ENCODE results near the gene ANKRD45.
A peak's percentile ranks its signal among the peaks of the same experiment; 100 is the strongest.
"Not testable (repeated sequence)": the region's sequence is repeated elsewhere in the genome, so short reads cannot be mapped to it uniquely, and the experiment has no call there.

Gene ANKRD45

DNA sequence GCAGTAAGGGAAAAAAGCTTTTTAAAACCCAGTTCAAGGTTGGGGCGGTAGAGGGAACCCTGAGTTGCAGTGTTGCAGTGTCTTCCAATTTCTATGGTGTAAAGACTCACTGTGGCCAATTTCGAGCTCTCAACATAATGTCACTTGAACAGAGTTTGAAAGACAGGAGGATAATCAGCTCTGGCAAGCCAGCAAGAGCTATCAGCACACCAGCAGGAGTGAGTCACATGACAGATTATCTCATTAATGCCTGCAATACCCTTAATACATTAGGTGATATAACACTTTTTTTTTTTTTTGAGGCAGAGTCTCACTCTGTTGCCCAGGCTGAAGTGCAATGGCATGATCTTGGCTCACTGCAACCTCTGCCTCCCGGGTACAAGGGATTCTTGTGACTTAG, 89.6 kb downstream of the ANKRD45 start:
- no peaks in the 10 kb centered on the region for H3K36me3 ChIP-seq (ENCODE audit: control insufficient read depth in 5 of 5, insufficient read depth in 5 of 5, low read length in 5 of 5)
- H3K9ac ChIP-seq (ENCODE audit: low read length in 5 of 5): no peak overlapping the region
- H3K4me1 ChIP-seq (ENCODE audit: control insufficient read depth in 5 of 5, insufficient read depth in 5 of 5, low read length in 5 of 5): no peaks in the 10 kb centered on the region
- no peaks in the 10 kb centered on the region for H3K9me3 ChIP-seq (ENCODE audit: control insufficient read depth in 5 of 5, low read length in 5 of 5)
- H3K27ac ChIP-seq (ENCODE audit: low read depth, low read length): no peak overlapping the region
- no peaks in the 10 kb centered on the region for H3K27me3 ChIP-seq (ENCODE audit: control insufficient read depth in 5 of 5, insufficient read depth in 4 of 5, low read length in 5 of 5)
- no peak overlapping the region for H3K4me3 ChIP-seq (ENCODE audit: low read depth in 1 of 5, low read length in 5 of 5)

DNA sequence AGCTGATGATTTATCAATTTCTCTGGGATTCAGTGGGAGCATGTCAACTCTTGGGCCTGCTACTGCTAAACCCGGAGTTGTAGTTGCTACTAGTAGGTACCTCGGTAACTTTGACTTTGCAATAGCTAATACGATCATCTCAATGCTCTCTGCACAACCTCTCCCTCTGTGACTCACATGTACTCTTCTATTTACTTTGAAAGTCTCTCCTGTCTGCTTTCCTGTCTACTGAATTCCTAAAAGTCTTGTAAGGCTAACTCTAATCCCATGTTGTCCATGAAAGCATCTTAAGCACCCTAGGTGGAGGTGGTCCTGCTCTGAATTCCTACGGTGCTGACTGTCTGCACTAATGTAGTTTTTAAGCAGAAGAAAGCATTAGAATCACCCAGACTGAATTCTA, 96.1 kb downstream of the ANKRD45 start:
- Histone ChIP-seq H3K36me3 (ENCODE audit: control insufficient read depth in 5 of 5, insufficient read depth in 5 of 5, low read length in 5 of 5) (no peaks in the 10 kb centered on the region), H3K4me1 (ENCODE audit: control insufficient read depth in 5 of 5, insufficient read depth in 5 of 5, low read length in 5 of 5) (peaks cover 0 to 7% (median 0%) of the 10 kb centered on the region in 5 donors), H3K27ac (ENCODE audit: low read depth, low read length) (no peak overlapping the region), H3K4me3 (ENCODE audit: low read depth in 1 of 5, low read length in 5 of 5) (no peak overlapping the region), H3K27me3 (ENCODE audit: control insufficient read depth in 5 of 5, insufficient read depth in 4 of 5, low read length in 5 of 5) (no peaks in the 10 kb centered on the region), H3K9ac (ENCODE audit: low read length in 5 of 5) (no peak overlapping the region), H3K9me3 (ENCODE audit: control insufficient read depth in 5 of 5, low read length in 5 of 5) (no peaks in the 10 kb centered on the region)

DNA sequence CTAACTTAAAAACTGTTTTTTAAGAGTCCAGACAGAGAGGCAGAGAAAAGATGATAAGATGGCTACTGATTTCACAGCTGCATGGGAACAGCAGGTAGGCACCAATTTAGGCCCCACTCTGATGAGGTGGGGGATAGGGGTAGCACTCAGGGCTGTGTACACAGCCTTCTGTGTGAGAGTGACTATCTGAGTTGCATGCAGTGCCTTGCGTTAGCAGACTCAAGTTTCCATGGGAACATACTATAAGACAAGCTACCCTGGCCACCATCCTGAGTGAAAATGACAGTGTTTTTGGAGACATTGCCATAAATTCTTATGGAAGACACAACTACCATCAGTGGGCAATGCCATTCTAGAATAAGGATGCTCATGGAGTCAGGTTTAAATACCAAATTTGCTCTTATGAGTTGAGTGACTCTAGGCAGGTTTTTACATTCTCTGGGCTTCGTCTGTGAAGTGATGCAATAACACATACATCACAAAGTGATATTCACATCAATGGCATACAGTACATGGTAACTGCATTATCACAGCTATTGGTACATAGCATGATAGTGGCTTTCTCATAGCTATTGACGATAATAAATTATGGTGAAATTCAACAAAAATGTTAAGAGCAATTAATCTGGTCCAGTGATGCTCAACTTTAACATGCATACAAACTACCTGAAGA, 97.3 kb downstream of the ANKRD45 start:
- Histone ChIP-seq H3K9me3 (ENCODE audit: control insufficient read depth in 5 of 5, low read length in 5 of 5) (no peaks in the 10 kb centered on the region), H3K4me1 (ENCODE audit: control insufficient read depth in 5 of 5, insufficient read depth in 5 of 5, low read length in 5 of 5) (peaks cover 0 to 7% (median 0%) of the 10 kb centered on the region in 5 donors), H3K36me3 (ENCODE audit: control insufficient read depth in 5 of 5, insufficient read depth in 5 of 5, low read length in 5 of 5) (no peaks in the 10 kb centered on the region), H3K9ac (ENCODE audit: low read length in 5 of 5) (no peak overlapping the region), H3K4me3 (ENCODE audit: low read depth in 1 of 5, low read length in 5 of 5) (no peak overlapping the region), H3K27me3 (ENCODE audit: control insufficient read depth in 5 of 5, insufficient read depth in 4 of 5, low read length in 5 of 5) (no peaks in the 10 kb centered on the region), H3K27ac (ENCODE audit: low read depth, low read length) (no peak overlapping the region)

DNA sequence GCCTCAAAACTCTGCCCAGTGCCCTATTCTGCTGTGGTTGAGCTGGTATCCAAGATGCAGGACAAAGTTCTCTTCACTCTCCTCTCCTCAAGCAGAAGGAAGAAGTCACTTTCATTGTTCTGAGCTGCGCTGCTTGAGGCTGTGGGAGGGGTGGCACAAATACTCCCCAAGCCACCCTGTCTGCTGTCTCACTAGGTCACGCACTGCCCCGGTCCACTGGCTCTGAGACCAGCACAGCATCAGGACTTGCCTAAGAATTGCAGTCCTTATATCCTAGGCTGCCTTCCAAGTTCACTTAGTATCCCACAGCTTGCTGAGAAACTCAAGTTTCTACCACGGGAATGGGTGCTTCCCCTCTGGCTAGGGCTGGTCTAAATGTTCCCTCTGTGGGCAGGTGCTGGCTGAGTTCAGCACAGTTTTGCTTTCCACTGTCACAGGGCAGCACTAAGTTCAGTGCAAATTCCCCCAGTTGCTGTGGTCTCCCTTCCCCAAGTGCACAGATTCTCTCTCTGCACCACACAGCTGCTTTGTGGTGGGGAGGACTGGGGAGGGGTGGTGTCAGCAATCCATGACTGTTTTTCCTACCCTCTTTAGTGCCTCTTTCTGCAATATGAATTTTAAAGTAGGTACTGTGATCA, 99.2 kb downstream of the ANKRD45 start:
- Histone ChIP-seq H3K9me3 (ENCODE audit: control insufficient read depth in 5 of 5, low read length in 5 of 5) (peaks cover 0 to 4% (median 0%) of the 10 kb centered on the region in 5 donors), H3K9ac (ENCODE audit: low read length in 5 of 5) (no peak overlapping the region)

DNA sequence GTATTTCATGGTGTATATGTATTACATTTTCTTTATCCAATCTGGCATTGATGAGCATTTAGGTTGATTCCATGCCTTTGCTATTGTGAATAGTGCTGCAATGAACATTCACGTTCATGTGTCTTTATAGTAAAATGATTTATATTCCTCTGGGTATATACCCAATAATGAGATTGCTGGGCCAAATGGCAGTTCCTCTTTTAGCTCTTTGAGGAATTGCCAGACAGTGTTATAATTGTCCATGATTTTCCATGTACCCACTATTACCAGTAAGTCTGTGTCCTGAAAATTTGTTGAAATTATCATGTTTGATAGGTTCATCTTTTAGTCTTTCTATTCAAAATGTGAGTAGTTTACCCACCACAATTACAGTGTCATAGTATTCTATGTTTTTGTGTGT, 101.2 kb downstream of the ANKRD45 start:
- Histone ChIP-seq H3K4me1 (ENCODE audit: control insufficient read depth in 5 of 5, insufficient read depth in 5 of 5, low read length in 5 of 5) (peaks cover 0 to 7% (median 0%) of the 10 kb centered on the region in 5 donors), H3K27me3 (ENCODE audit: control insufficient read depth in 5 of 5, insufficient read depth in 4 of 5, low read length in 5 of 5) (no peaks in the 10 kb centered on the region), H3K9ac (ENCODE audit: low read length in 5 of 5) (no peak overlapping the region), H3K9me3 (ENCODE audit: control insufficient read depth in 5 of 5, low read length in 5 of 5) (peaks cover 0 to 4% (median 0%) of the 10 kb centered on the region in 5 donors), H3K36me3 (ENCODE audit: control insufficient read depth in 5 of 5, insufficient read depth in 5 of 5, low read length in 5 of 5) (no peaks in the 10 kb centered on the region), H3K4me3 (ENCODE audit: low read depth in 1 of 5, low read length in 5 of 5) (no peak overlapping the region), H3K27ac (ENCODE audit: low read depth, low read length) (no peak overlapping the region)

More for the DNA sequence above, 99.2 kb downstream of the ANKRD45 start:
- Histone ChIP-seq H3K27me3 (ENCODE audit: control insufficient read depth in 5 of 5, insufficient read depth in 4 of 5, low read length in 5 of 5) (no peaks in the 10 kb centered on the region), H3K27ac (ENCODE audit: low read depth, low read length) (no peak overlapping the region), H3K36me3 (ENCODE audit: control insufficient read depth in 5 of 5, insufficient read depth in 5 of 5, low read length in 5 of 5) (no peaks in the 10 kb centered on the region), H3K4me1 (ENCODE audit: control insufficient read depth in 5 of 5, insufficient read depth in 5 of 5, low read length in 5 of 5) (peaks cover 0 to 7% (median 0%) of the 10 kb centered on the region in 5 donors), H3K4me3 (ENCODE audit: low read depth in 1 of 5, low read length in 5 of 5) (no peak overlapping the region)

DNA sequence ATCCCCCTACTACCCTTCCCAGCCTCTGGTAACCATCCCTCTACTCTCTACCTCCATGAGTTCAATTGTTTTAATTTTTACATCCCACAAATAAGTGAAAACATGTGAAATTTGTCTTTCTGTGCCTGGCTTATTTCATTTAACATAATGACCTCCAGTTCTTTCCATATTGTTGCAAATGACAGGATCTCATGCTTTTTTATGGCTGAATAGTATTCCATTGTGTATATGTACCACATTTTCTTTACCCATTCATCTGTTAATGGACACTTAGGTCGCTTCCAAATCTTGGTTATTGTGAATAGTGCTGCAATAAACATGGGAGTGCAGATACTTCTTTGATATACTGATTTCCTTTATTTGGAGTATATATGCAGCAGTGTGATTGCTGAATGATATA, 105.8 kb downstream of the ANKRD45 start:
- H3K36me3 ChIP-seq (ENCODE audit: control insufficient read depth in 5 of 5, insufficient read depth in 5 of 5, low read length in 5 of 5); H3K27me3 ChIP-seq (ENCODE audit: control insufficient read depth in 5 of 5, insufficient read depth in 4 of 5, low read length in 5 of 5); H3K27ac ChIP-seq (ENCODE audit: low read depth, low read length); H3K9me3 ChIP-seq (ENCODE audit: control insufficient read depth in 5 of 5, low read length in 5 of 5); H3K4me3 ChIP-seq (ENCODE audit: low read depth in 1 of 5, low read length in 5 of 5); H3K9ac ChIP-seq (ENCODE audit: low read length in 5 of 5): not testable (repeated sequence)
- H3K4me1 ChIP-seq (ENCODE audit: control insufficient read depth in 5 of 5, insufficient read depth in 5 of 5, low read length in 5 of 5): peaks cover 0 to 17% (median 3%) of the 10 kb centered on the region in 5 donors

DNA sequence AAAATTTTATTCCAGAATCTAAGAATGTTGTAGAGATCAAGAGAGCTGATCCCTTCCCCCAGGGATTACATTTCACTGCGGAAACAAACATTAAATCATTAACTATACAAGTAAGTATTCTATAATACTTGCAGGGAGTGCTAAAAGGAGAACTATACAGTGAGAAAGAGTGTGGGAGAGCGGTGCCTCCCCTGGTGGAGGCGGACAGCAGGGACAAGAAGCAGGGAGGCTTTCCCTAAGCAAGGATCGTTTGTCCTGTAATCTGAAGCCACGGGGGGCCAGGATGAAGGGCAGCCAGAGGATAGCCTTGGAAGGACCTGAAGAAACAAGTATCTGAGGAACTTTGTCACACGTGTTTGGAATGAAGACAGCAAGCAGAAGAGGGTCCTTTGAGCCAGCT, 106.8 kb downstream of the ANKRD45 start:
- Histone ChIP-seq H3K27ac (ENCODE audit: low read depth, low read length) (no peak overlapping the region), H3K9me3 (ENCODE audit: control insufficient read depth in 5 of 5, low read length in 5 of 5) (peaks cover 0 to 4% (median 0%) of the 10 kb centered on the region in 5 donors), H3K27me3 (ENCODE audit: control insufficient read depth in 5 of 5, insufficient read depth in 4 of 5, low read length in 5 of 5) (no peaks in the 10 kb centered on the region), H3K4me1 (ENCODE audit: control insufficient read depth in 5 of 5, insufficient read depth in 5 of 5, low read length in 5 of 5) (peaks cover 0 to 17% (median 3%) of the 10 kb centered on the region in 5 donors), H3K36me3 (ENCODE audit: control insufficient read depth in 5 of 5, insufficient read depth in 5 of 5, low read length in 5 of 5) (no peaks in the 10 kb centered on the region), H3K4me3 (ENCODE audit: low read depth in 1 of 5, low read length in 5 of 5) (no peak overlapping the region), H3K9ac (ENCODE audit: low read length in 5 of 5) (no peak overlapping the region)

DNA sequence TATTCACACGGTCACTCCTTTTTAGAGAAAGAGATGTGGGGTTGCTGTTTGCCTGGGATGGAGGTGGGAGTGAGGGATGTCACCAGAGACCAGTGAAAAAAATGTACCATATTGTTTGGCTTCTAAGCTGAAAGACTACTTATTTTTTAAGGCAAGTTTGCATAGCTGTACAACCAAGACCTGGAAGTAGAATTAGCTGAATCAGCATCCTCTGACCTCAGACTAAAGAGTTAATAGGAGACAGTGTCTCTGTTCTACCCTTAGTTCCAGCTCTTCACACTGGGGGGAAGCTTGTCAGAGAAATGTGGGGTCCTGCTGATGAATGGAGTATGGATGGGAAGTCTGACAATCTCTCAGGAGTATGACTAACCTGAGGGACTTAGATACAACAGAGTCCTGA, 108.4 kb downstream of the ANKRD45 start:
- Histone ChIP-seq H3K4me3 (ENCODE audit: low read depth in 1 of 5, low read length in 5 of 5) (no peak overlapping the region), H3K9me3 (ENCODE audit: control insufficient read depth in 5 of 5, low read length in 5 of 5) (peaks cover 0 to 3% (median 0%) of the 10 kb centered on the region in 5 donors), H3K4me1 (ENCODE audit: control insufficient read depth in 5 of 5, insufficient read depth in 5 of 5, low read length in 5 of 5) (peaks cover 0 to 17% (median 3%) of the 10 kb centered on the region in 5 donors), H3K36me3 (ENCODE audit: control insufficient read depth in 5 of 5, insufficient read depth in 5 of 5, low read length in 5 of 5) (no peaks in the 10 kb centered on the region), H3K27ac (ENCODE audit: low read depth, low read length) (peak overlapping the region; percentile 46), H3K9ac (ENCODE audit: low read length in 5 of 5) (no peak overlapping the region), H3K27me3 (ENCODE audit: control insufficient read depth in 5 of 5, insufficient read depth in 4 of 5, low read length in 5 of 5) (no peaks in the 10 kb centered on the region)

DNA sequence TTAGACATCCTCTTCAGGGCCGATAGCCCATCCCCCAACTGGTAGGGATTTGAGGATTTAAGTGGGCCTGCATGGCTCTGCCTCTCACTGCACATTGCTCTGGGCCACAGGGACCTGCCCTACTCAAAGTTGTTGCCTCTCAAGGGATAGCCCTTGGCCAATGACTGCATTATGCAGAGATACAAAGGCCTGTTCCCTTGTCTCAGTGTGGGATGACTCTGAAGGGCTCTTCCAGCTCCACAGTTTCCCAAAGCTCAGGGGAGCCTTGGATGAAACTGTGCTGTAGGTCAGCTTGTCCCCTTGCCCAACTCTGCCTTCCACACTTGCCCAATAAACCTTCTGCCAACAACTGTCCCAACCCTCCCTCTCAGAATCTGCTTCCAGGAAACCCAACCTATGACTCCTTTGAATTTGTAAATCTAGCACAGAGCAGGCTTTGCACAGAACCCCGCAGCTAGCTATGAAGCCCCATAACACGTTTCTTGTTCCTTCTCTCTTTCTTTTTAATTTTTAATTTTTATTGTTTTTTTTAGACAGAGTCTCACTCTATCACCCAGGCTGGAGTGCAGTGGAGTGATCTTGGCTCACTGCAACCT, 109.3 kb downstream of the ANKRD45 start:
- Histone ChIP-seq H3K4me3 (ENCODE audit: low read depth in 1 of 5, low read length in 5 of 5) (no peak overlapping the region), H3K9me3 (ENCODE audit: control insufficient read depth in 5 of 5, low read length in 5 of 5) (no peaks in the 10 kb centered on the region), H3K9ac (ENCODE audit: low read length in 5 of 5) (peak overlapping the region in 1 of 5 donors; percentile 36), H3K27me3 (ENCODE audit: control insufficient read depth in 5 of 5, insufficient read depth in 4 of 5, low read length in 5 of 5) (no peaks in the 10 kb centered on the region), H3K4me1 (ENCODE audit: control insufficient read depth in 5 of 5, insufficient read depth in 5 of 5, low read length in 5 of 5) (peaks cover 0 to 17% (median 3%) of the 10 kb centered on the region in 5 donors), H3K27ac (ENCODE audit: low read depth, low read length) (peak overlapping the region; percentile 46), H3K36me3 (ENCODE audit: control insufficient read depth in 5 of 5, insufficient read depth in 5 of 5, low read length in 5 of 5) (no peaks in the 10 kb centered on the region)

All from subcutaneous abdominal adipose tissue (tissue), 5 donors.